ENCODE results near the gene CSNK1D. TPM values are rescaled to one million over a fixed set of nuclear protein-coding genes. Genes with fewer than 3 reads are reported as not detected.

CSNK1D gene
- total and polyA plus RNA-seq, 10 of the 15 experiments (the other 5 are each of a cell fraction or from before 2014, with no cell fraction given) = 5.7 to 105 (median 58.1) TPM

DNA sequence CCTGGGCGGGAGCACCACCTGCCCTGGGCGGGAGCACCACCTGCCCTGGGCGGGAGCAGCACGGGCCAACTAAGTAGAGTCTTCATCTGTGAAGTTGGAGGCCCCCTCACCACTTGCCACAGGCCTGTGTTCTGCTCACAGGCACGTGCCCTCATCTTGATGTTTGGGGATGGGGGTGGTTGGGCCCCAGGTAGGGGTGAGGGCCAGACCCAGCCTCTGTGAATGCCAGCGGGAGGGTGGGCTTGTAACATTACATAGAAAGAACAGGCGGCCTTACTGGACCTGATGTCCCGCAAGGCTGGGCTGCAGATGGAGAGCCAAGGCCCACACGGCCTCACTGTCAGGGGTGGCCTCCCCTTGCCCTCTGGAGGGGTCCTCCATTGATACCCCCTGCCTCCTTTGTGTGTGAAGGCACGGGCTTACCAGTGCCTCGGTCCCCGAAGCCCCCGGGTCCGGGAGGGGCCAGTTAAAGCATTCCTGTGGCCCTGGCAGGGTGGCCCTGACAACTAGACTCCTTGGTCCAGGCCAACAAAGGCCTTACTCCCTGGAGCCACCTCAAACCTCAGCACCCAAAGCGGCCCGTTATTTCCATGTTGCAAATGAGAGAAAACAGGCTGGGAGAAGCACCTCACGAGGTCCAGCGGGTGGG is 45.7 kb downstream of the CSNK1D start:
- Histone ChIP-seq H3K9me3 (replicated peaks; ENCODE audit: control insufficient read depth, insufficient read depth, low read length) (no peaks in the 10 kb centered on the region), H3K4me1 (ENCODE audit: control insufficient read depth, insufficient read depth, low read length) (peaks cover 10% of the 10 kb centered on the region), H3K4me2 (ENCODE audit: control insufficient read depth, insufficient read depth) (peak overlapping the region; percentile 95), H3K79me2 (ENCODE audit: control insufficient read depth, insufficient read depth, low read length) (peaks cover 46% of the 10 kb centered on the region), H3K27me3 (replicated peaks in 1 of 2; ENCODE audit: control insufficient read depth in 2 of 2, insufficient read depth in 2 of 2, low read length in 1 of 2) (no peaks in the 10 kb centered on the region; a peak in 1 of 4 replicates), H3K27ac (ENCODE audit: control insufficient read depth, insufficient read depth) (peak overlapping the region; percentile 83), H2AFZ (ENCODE audit: control insufficient read depth, low read depth, low read length) (peak overlapping the region; percentile 71), H3K4me3 (peak overlapping the region; percentile 99), H3K36me3 (ENCODE audit: control insufficient read depth in 2 of 2, insufficient read depth in 2 of 2, low read length in 1 of 2) (no peaks in the 10 kb centered on the region; a peak in 1 of 4 replicates), H3K9ac (ENCODE audit: control insufficient read depth, insufficient read depth, low read length) (peak overlapping the region; percentile 80), H4K20me1 (ENCODE audit: control insufficient read depth, insufficient read depth) (no peaks in the 10 kb centered on the region)
- POLR2A ChIA-PET = interaction anchor here (1.6 kb wide), 1 partner anchor 14 kb away, joined by 4 read pairs; no protein-coding TSS in a partner anchor
- 60% methylated on average over 17 of the region's 18 CpGs for WGBS (ENCODE audit: insufficient coverage, insufficient replicate concordance, low lambda C conversion rate, missing lambda C conversion rate)
- in situ Hi-C loops (cut with MboI) = no loop called here
- CTCF ChIA-PET = interaction anchor here (1.0 kb wide), 1 partner anchor 22 kb away, joined by 3 read pairs; no protein-coding TSS in a partner anchor
- no peak for TF ChIP-seq JUND (IDR thresholded peaks at IDR 0.05; ENCODE audit: low read depth, low read length)
- peak; percentile 9 for TF ChIP-seq RELA (IDR thresholded peaks at IDR 0.05; ENCODE audit: borderline replicate concordance, partially characterized antibody)
- TF ChIP-seq, protein P1, sequence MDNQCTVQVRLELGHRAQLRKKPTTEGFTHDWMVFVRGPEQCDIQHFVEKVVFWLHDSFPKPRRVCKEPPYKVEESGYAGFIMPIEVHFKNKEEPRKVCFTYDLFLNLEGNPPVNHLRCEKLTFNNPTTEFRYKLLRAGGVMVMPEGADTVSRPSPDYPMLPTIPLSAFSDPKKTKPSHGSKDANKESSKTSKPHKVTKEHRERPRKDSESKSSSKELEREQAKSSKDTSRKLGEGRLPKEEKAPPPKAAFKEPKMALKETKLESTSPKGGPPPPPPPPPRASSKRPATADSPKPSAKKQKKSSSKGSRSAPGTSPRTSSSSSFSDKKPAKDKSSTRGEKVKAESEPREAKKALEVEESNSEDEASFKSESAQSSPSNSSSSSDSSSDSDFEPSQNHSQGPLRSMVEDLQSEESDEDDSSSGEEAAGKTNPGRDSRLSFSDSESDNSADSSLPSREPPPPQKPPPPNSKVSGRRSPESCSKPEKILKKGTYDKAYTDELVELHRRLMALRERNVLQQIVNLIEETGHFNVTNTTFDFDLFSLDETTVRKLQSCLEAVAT (IDR thresholded peaks at IDR 0.05) = peak; percentile 53; the same call in 1 of the 2 replicates
- peak; percentile 92 for TF ChIP-seq NFXL1 (IDR thresholded peaks at IDR 0.05; ENCODE audit: borderline replicate concordance)
- SMC1A ChIA-PET (ENCODE audit: uncharacterized antibody, unreplicated experiment) = no interaction called here
- RAD21 ChIA-PET (ENCODE audit: unreplicated experiment) = no interaction called here
- BruUV-seq (replicated peaks) = TSS peak; percentile 76
- intact Hi-C loops (cut with micrococcal nuclease; ENCODE audit: unreplicated experiment) = loop anchor here (2.0 kb wide), 1 partner anchor 15 kb away; the partner anchor contains the start of gene CCDC57
- no peak for DNase-seq (ENCODE audit: low read depth, low spot score)
- no peak for ATAC-seq
- FAIRE-seq = no peak

Measured in GM12878 (cell line).